ENCODE data around the gene PRKD1.

DNA sequence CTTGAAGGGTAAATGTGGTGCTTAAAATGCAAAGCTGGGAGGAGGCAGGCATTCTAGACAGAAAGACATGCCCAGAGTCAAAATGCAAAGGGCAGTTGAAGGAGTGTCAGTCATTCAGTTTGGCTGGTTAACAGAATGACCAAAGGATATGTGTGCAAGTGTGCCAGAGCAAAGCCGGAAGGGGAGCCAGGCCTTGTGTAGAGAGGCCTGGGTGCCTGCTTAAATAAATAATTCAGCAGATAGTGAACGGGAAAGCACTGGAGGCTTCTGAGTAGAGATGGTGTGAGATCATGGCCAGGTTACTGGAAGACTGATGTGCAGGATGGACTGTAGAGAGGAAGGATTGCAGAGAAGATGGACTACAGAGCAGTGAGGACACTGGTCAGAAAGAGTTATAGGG lies 244.9 kb downstream of the PRKD1 start:
- TF ChIP-seq, protein P1, sequence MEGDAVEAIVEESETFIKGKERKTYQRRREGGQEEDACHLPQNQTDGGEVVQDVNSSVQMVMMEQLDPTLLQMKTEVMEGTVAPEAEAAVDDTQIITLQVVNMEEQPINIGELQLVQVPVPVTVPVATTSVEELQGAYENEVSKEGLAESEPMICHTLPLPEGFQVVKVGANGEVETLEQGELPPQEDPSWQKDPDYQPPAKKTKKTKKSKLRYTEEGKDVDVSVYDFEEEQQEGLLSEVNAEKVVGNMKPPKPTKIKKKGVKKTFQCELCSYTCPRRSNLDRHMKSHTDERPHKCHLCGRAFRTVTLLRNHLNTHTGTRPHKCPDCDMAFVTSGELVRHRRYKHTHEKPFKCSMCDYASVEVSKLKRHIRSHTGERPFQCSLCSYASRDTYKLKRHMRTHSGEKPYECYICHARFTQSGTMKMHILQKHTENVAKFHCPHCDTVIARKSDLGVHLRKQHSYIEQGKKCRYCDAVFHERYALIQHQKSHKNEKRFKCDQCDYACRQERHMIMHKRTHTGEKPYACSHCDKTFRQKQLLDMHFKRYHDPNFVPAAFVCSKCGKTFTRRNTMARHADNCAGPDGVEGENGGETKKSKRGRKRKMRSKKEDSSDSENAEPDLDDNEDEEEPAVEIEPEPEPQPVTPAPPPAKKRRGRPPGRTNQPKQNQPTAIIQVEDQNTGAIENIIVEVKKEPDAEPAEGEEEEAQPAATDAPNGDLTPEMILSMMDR (IDR thresholded peaks at IDR 0.05; ENCODE audit: low read depth, low read length, poor library complexity, severe bottlenecking), result no peak
- no peak for TF ChIP-seq EZH2phosphoT487 (IDR thresholded peaks at IDR 0.05; ENCODE audit: borderline replicate concordance, low read length)
